AG04450 (cell line): Measurements from ENCODE around the gene ATP2B2. TPM values are rescaled to one million over a fixed set of nuclear protein-coding genes. Genes with fewer than 3 reads are reported as not detected.
"Not testable (repeated sequence)": the region's sequence is repeated elsewhere in the genome, so short reads cannot be mapped to it uniquely, and the experiment has no call there.

ENCODE experiments used
- CTCF ChIA-PET: fragments of 300-600, 350-600 bp; formaldehyde crosslinking; extraction: SDS; loops from one replicate; lab custom pipeline; 2022; ENCODE audit warnings: antibody characterized with exemption, inconsistent platforms; lab: Charles Lee
- POLR2A ChIA-PET: fragments of 350-600 bp; formaldehyde crosslinking; extraction: SDS; loops from one replicate; lab custom pipeline; 2021; ENCODE audit warnings: antibody characterized with exemption, inconsistent platforms; lab: Yijun Ruan, JAX
- DNase-seq: peaks from one replicate; pipeline ENCODE4 v3.0.0-alpha.2; 2011; ENCODE audit warnings: low read depth, low spot score
- H3K27ac ChIP-seq: one replicate; pipeline ENCODE4 v1.5.1; 2012; ENCODE audit warnings: low read depth, low read length, control low read depth
- H3K27me3 ChIP-seq: one replicate; pipeline ENCODE4 v1.6.0; 2012; ENCODE audit warnings: low read length; ENCODE audit not compliant: control insufficient read depth, insufficient read depth
- H3K4me3 ChIP-seq: 2 replicates; pipeline ENCODE4 v1.5.1; 2011; ENCODE audit warnings: mild to moderate bottlenecking, low read depth, low read length, control low read depth
- H3K9me3 ChIP-seq: 2 replicates; pipeline ENCODE4 v1.5.1; 2012; ENCODE audit warnings: low read length; ENCODE audit not compliant: control insufficient read depth, insufficient read depth
- CTCF ChIP-seq: IDR thresholded peaks from 2 replicates; pipeline ENCODE4 v1.5.1; 2011; ENCODE audit warnings: low read depth, low read length, control low read depth, inconsistent platforms
- polyA plus RNA-seq: library from polyadenylated mRNA; depleted of rRNA; stranded (reverse); fragments of >200 nt; gene quantifications from 2 replicates; pipeline ENCODE4 v1.2.3, GENCODE V29; 2011

ATP2B2 gene
- polyA plus RNA-seq, 1 experiment, result 0.01 TPM

GRCh38 chr3:10547841-10548783 lies 42.7 kb upstream of the ATP2B2 start:
- H3K27me3 ChIP-seq, result peaks cover 6% of the 10 kb centered on the region
- no peaks in the 10 kb centered on the region for H3K9me3 ChIP-seq
- ChIA-PET POLR2A (no interaction called here), CTCF (no interaction called here)
- H3K4me3 ChIP-seq, result no peak overlapping the region
- DNase-seq, result no peak
- no peak overlapping the region for H3K27ac ChIP-seq
- TF ChIP-seq CTCF, result no peak

- no peaks in the 10 kb centered on the region for H3K9me3 ChIP-seq
- H3K27me3 ChIP-seq, result peaks cover 6% of the 10 kb centered on the region
- CTCF ChIA-PET, result no interaction called here
- POLR2A ChIA-PET, result no interaction called here
- DNase-seq, result no peak
- TF ChIP-seq CTCF, result no peak
- no peak overlapping the region for H3K4me3 ChIP-seq
- no peak overlapping the region for H3K27ac ChIP-seq
Observed at GRCh38 chr3:10547413-10547812, 42.0 kb upstream of the ATP2B2 start.

- no peak overlapping the region for H3K27ac ChIP-seq
- H3K4me3 ChIP-seq, result no peak overlapping the region
- no peaks in the 10 kb centered on the region for H3K9me3 ChIP-seq
- TF ChIP-seq CTCF, result no peak
- peaks cover 6% of the 10 kb centered on the region for H3K27me3 ChIP-seq
- POLR2A ChIA-PET, result no interaction called here
- no peak for DNase-seq
- CTCF ChIA-PET, result no interaction called here
Observed at GRCh38 chr3:10546820-10547263, 41.5 kb upstream of the ATP2B2 start.

GRCh38 chr3:10546181-10546624 lies 40.8 kb upstream of the ATP2B2 start:
- Histone ChIP-seq H3K27me3 (peaks cover 6% of the 10 kb centered on the region), H3K4me3 (no peak overlapping the region), H3K27ac (no peak overlapping the region), H3K9me3 (no peaks in the 10 kb centered on the region)
- TF ChIP-seq CTCF, result no peak
- POLR2A ChIA-PET, result no interaction called here
- no peak for DNase-seq
- CTCF ChIA-PET, result no interaction called here

- no peak overlapping the region for H3K27ac ChIP-seq
- no peak for TF ChIP-seq CTCF
- CTCF ChIA-PET, result no interaction called here
- no peak overlapping the region for H3K4me3 ChIP-seq
- POLR2A ChIA-PET, result no interaction called here
- DNase-seq, result no peak
- H3K9me3 ChIP-seq, result no peaks in the 10 kb centered on the region
- H3K27me3 ChIP-seq, result peaks cover 4% of the 10 kb centered on the region
Observed at GRCh38 chr3:10542518-10542917, 37.1 kb upstream of the ATP2B2 start.

GRCh38 chr3:10540347-10540746 lies 35.0 kb upstream of the ATP2B2 start:
- POLR2A ChIA-PET, H3K27me3 ChIP-seq, DNase-seq, H3K9me3 ChIP-seq, CTCF ChIA-PET, H3K4me3 ChIP-seq, H3K27ac ChIP-seq: not testable (repeated sequence)
